IPS-NIHi7 (cell line): ENCODE results near the gene IDUA.

Source experiments
- DNase-seq: peaks from one replicate; pipeline ENCODE4 v3.0.0; 2012; ENCODE audit warnings: mixed read lengths; ENCODE audit errors: extremely low spot score

Gene IDUA

GRCh38 chr4:1015179-1015578 lies 28.3 kb downstream of the IDUA start:
- no peak for DNase-seq

GRCh38 chr4:1015746-1016145 lies 28.9 kb downstream of the IDUA start:
- no peak for DNase-seq

GRCh38 chr4:1017211-1017610 lies 30.4 kb downstream of the IDUA start:
- DNase-seq, result no peak

- DNase-seq, result no peak
Observed at GRCh38 chr4:1017706-1018105, 30.9 kb downstream of the IDUA start.

- no peak for DNase-seq
Observed at GRCh38 chr4:1018147-1019020, 31.5 kb downstream of the IDUA start.

GRCh38 chr4:1019320-1019719 lies 32.5 kb downstream of the IDUA start:
- no peak for DNase-seq

- peak; percentile 69 for DNase-seq
Observed at GRCh38 chr4:1019729-1020470, 33.1 kb downstream of the IDUA start.

- DNase-seq, result no peak
Observed at GRCh38 chr4:1021386-1022050, 34.7 kb downstream of the IDUA start.

- no peak for DNase-seq
Observed at GRCh38 chr4:1022051-1022738, 35.4 kb downstream of the IDUA start.

- DNase-seq, result no peak
Observed at GRCh38 chr4:1022739-1023066, 35.9 kb downstream of the IDUA start.

- DNase-seq, result no peak
Observed at GRCh38 chr4:1023075-1023640, 36.3 kb downstream of the IDUA start.

- no peak for DNase-seq
Observed at GRCh38 chr4:1023895-1024740, 37.3 kb downstream of the IDUA start.

- no peak for DNase-seq
Observed at GRCh38 chr4:1024882-1025545, 38.2 kb downstream of the IDUA start.

GRCh38 chr4:1026115-1026514 lies 39.3 kb downstream of the IDUA start:
- DNase-seq, result peak; percentile 75

GRCh38 chr4:1027219-1027914 lies 40.5 kb downstream of the IDUA start:
- no peak for DNase-seq

- DNase-seq, result no peak
Observed at GRCh38 chr4:1027915-1028238, 41.0 kb downstream of the IDUA start.

GRCh38 chr4:1028574-1029220 lies 41.9 kb downstream of the IDUA start:
- DNase-seq, result no peak

GRCh38 chr4:1029529-1029928 lies 42.7 kb downstream of the IDUA start:
- DNase-seq, result no peak

- peak; percentile 68 for DNase-seq
Observed at GRCh38 chr4:1030031-1030430, 43.2 kb downstream of the IDUA start.
